Thoracic aorta (tissue), 2 donors: ENCODE data around the gene CCN5. TPM values are rescaled to one million over a fixed set of nuclear protein-coding genes. Genes with fewer than 3 reads are reported as not detected.

Experiments used
- ATAC-seq: fragments of 150-250 bp; one replicate; pipeline ENCODE4 v1.8.0; 2017; ENCODE audit warnings: low read depth; ENCODE audit not compliant: insufficient number of reproducible peaks, low FRiP score
- DNase-seq: peaks from one replicate; pipeline ENCODE4 v3.0.0-alpha.2; 2020; ENCODE audit warnings: low spot score
- H3K27ac ChIP-seq, 2 donors: fragments of 200-600 bp; sonication (generic); 1 replicate in 1 of 2; 2 replicates in 1 of 2; pipeline ENCODE4 v1.5.1; 2016; ENCODE audit warnings: mild to moderate bottlenecking in 2 of 2, moderate library complexity in 2 of 2
- H3K27me3 ChIP-seq: fragments of 200-600 bp; sonication (generic); replicated peaks from 2 replicates; pipeline ENCODE4 v1.6.0; 2016; ENCODE audit warnings: mild to moderate bottlenecking; ENCODE audit not compliant: insufficient read depth
- H3K36me3 ChIP-seq: fragments of 200-600 bp; sonication (generic); one replicate; pipeline ENCODE4 v1.5.1; 2016
- H3K4me1 ChIP-seq, 2 donors: fragments of 200-600 bp; sonication (generic); 1 replicate in 1 of 2; 2 replicates in 1 of 2; pipeline versions ENCODE4 v1.5.1 to v1.6.0; 2016; ENCODE audit warnings: low read depth in 2 of 2, mild to moderate bottlenecking in 1 of 2; ENCODE audit not compliant: control insufficient read depth in 1 of 2
- H3K4me3 ChIP-seq: fragments of 200-600 bp; sonication (generic); 2 replicates; pipeline ENCODE4 v1.5.1; 2016; ENCODE audit warnings: mild to moderate bottlenecking
- H3K9me3 ChIP-seq: fragments of 200-600 bp; sonication (generic); 2 replicates; pipeline ENCODE4 v1.5.1; 2016
- CTCF ChIP-seq: fragments of 200-600 bp; sonication (generic); IDR thresholded peaks from one replicate; pipeline ENCODE4 v1.5.1; 2019; ENCODE audit warnings: antibody characterized with exemption
- total RNA-seq, 2 donors: library from RNA; depleted of rRNA; stranded (reverse); fragments of >200 nt; gene quantifications; one replicate each; pipeline versions ENCODE4 v1.1.0 to v1.2.3, GENCODE V29; 2016

The CCN5 gene
- total RNA-seq, 2 donors from 2014 or later = 652 to 994 TPM

GRCh38 chr20:44733341-44734069 is 18.3 kb downstream of the CCN5 start:
- Histone ChIP-seq H3K9me3 (no peaks in the 10 kb centered on the region), H3K4me3 (no peak overlapping the region), H3K27me3 (no peaks in the 10 kb centered on the region), H3K27ac (peak overlapping the region; percentile 85 to 89), H3K4me1 (peaks cover 24 to 94% of the 10 kb centered on the region in 2 donors), H3K36me3 (no peaks in the 10 kb centered on the region)
- peak; percentile 31 for ATAC-seq
- peak; percentile 93 for TF ChIP-seq CTCF
- no peak for DNase-seq

GRCh38 chr20:44734938-44735337 is 19.8 kb downstream of the CCN5 start:
- H3K4me3 ChIP-seq = peak overlapping the region; percentile 14
- no peak for DNase-seq
- peaks cover 21 to 95% of the 10 kb centered on the region in 2 donors for H3K4me1 ChIP-seq
- peak; percentile 72 for TF ChIP-seq CTCF
- H3K27me3 ChIP-seq = no peaks in the 10 kb centered on the region
- no peaks in the 10 kb centered on the region for H3K9me3 ChIP-seq
- peak overlapping the region; percentile 85 to 94 for H3K27ac ChIP-seq
- no peaks in the 10 kb centered on the region for H3K36me3 ChIP-seq
- peak; percentile 25 for ATAC-seq

- ATAC-seq (no peak), DNase-seq (no peak)
- H3K36me3 ChIP-seq = no peaks in the 10 kb centered on the region
- peak overlapping the region; percentile 85 to 94 for H3K27ac ChIP-seq
- no peaks in the 10 kb centered on the region for H3K27me3 ChIP-seq
- peaks cover 18 to 93% of the 10 kb centered on the region in 2 donors for H3K4me1 ChIP-seq
- H3K9me3 ChIP-seq = no peaks in the 10 kb centered on the region
- TF ChIP-seq CTCF = no peak
- H3K4me3 ChIP-seq = peak overlapping the region; percentile 29
Observed at GRCh38 chr20:44735816-44736169, 20.6 kb downstream of the CCN5 start.

- DNase-seq = no peak
- Histone ChIP-seq H3K36me3 (no peaks in the 10 kb centered on the region), H3K27me3 (no peaks in the 10 kb centered on the region), H3K4me3 (peak overlapping the region; percentile 29), H3K9me3 (no peaks in the 10 kb centered on the region), H3K4me1 (peaks cover 18 to 93% of the 10 kb centered on the region in 2 donors), H3K27ac (peak overlapping the region; percentile 85 to 94)
- no peak for TF ChIP-seq CTCF
- ATAC-seq = peak; percentile 30
Observed at GRCh38 chr20:44736170-44737021, 21.2 kb downstream of the CCN5 start.

GRCh38 chr20:44737116-44737515 is 21.9 kb downstream of the CCN5 start:
- Histone ChIP-seq H3K4me1 (peaks cover 24 to 93% of the 10 kb centered on the region in 2 donors), H3K27ac (peak overlapping the region; percentile 85 to 94), H3K27me3 (no peaks in the 10 kb centered on the region)

More at GRCh38 chr20:44737116-44737515, 21.9 kb downstream of the CCN5 start:
- Histone ChIP-seq H3K9me3 (no peaks in the 10 kb centered on the region), H3K4me3 (no peak overlapping the region), H3K36me3 (no peaks in the 10 kb centered on the region)
- ATAC-seq (no peak), DNase-seq (no peak)
- TF ChIP-seq CTCF = no peak
